Muscle of leg (tissue), 11 donors: ENCODE results near the gene DCC. TPM values are rescaled to one million over a fixed set of nuclear protein-coding genes. Genes with fewer than 3 reads are reported as not detected.

Experiments used
- DNase-seq: peaks from one replicate; pipeline ENCODE4 v3.0.0; 2013
- H3K27ac ChIP-seq: one replicate; pipeline ENCODE4 v1.5.1; 2013; ENCODE audit warnings: mild to moderate bottlenecking, low read length, control low read depth
- H3K27me3 ChIP-seq: one replicate; pipeline ENCODE4 v1.6.1; 2013; ENCODE audit warnings: low read length; ENCODE audit not compliant: control insufficient read depth, insufficient read depth
- H3K36me3 ChIP-seq: one replicate; pipeline ENCODE4 v1.6.1; 2013; ENCODE audit warnings: low read length; ENCODE audit not compliant: control insufficient read depth, insufficient read depth
- H3K4me1 ChIP-seq: one replicate; pipeline ENCODE4 v1.6.1; 2013; ENCODE audit warnings: low read length; ENCODE audit not compliant: control insufficient read depth, insufficient read depth
- H3K4me3 ChIP-seq: one replicate; pipeline ENCODE4 v1.5.1; 2013; ENCODE audit warnings: low read length, control low read depth
- H3K9me3 ChIP-seq: replicated peaks from 2 replicates; pipeline ENCODE4 v1.6.1; 2013; ENCODE audit warnings: low read depth, low read length; ENCODE audit not compliant: control insufficient read depth
- WGBS: methylation state at CpG from one replicate; pipeline ENCODE4 v1.1.5; 2013; ENCODE audit warnings: missing lambda C conversion rate; ENCODE audit not compliant: insufficient coverage; 5-methylcytosine and 5-hydroxymethylcytosine counted together
- polyA plus RNA-seq, 8 donors: library from polyadenylated mRNA; unstranded; fragments of 120-200 nt; gene quantifications; one replicate each; pipeline versions ENCODE4 v1.2.1 to v1.2.3, GENCODE V29; 2013; ENCODE audit warnings: inconsistent platforms in 1 of 8, low replicate concordance in 1 of 8; ENCODE audit not compliant: insufficient read length in 8 of 8, insufficient read depth in 1 of 8
- total RNA-seq: library from RNA; stranded (reverse); fragments of 120-200 nt; gene quantifications from one replicate; pipeline ENCODE4 v1.2.4, GENCODE V29; 2013

The DCC gene
- total and polyA plus RNA-seq, 9 donors: 0.06 to 0.46 (median 0.13) TPM

- no peak overlapping the region for H3K4me3 ChIP-seq
- H3K27ac ChIP-seq: no peak overlapping the region
- H3K36me3 ChIP-seq: no peaks in the 10 kb centered on the region
- H3K9me3 ChIP-seq: peaks cover 8% of the 10 kb centered on the region
- no peaks in the 10 kb centered on the region for H3K27me3 ChIP-seq
- WGBS: no CpG with 5 or more reads among the region's 1 CpG
- DNase-seq: no peak
- H3K4me1 ChIP-seq: no peaks in the 10 kb centered on the region
Observed at GRCh38 chr18:52813635-52814416, 473.8 kb downstream of the DCC start.

GRCh38 chr18:52815651-52816050 lies 475.7 kb downstream of the DCC start:
- Histone ChIP-seq H3K9me3 (peaks cover 6% of the 10 kb centered on the region), H3K4me3 (no peak overlapping the region), H3K36me3 (no peaks in the 10 kb centered on the region), H3K27me3 (no peaks in the 10 kb centered on the region), H3K4me1 (no peaks in the 10 kb centered on the region), H3K27ac (no peak overlapping the region)
- DNase-seq: no peak
- no CpG with 5 or more reads among the region's 2 CpGs for WGBS

- Histone ChIP-seq H3K4me1 (no peaks in the 10 kb centered on the region), H3K27me3 (no peaks in the 10 kb centered on the region), H3K27ac (no peak overlapping the region), H3K4me3 (no peak overlapping the region), H3K9me3 (peaks cover 4% of the 10 kb centered on the region), H3K36me3 (no peaks in the 10 kb centered on the region)
- no peak for DNase-seq
- WGBS: 75% methylated on average over 2 of the region's 4 CpGs
Observed at GRCh38 chr18:52816121-52816520, 476.1 kb downstream of the DCC start.

DNA sequence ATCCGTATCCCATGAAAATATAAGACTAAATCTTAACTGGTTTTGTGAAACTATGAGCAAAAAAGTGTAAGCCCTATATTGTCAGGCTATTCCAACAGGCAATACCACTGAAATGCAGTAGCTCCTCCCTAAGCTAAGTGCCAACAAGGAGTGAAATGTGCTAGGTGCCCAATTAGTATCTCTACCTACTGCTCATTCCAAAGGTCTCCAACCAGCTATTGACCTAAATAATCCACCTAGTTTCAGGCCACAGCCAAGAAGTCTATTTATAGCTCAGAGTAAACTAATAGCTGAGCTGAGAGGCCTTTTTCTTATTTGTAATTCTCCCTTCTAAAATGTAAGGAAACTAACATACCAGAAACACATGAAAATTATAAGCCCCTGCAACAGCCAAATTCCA lies 482.2 kb downstream of the DCC start:
- no peak for DNase-seq
- no peaks in the 10 kb centered on the region for H3K27me3 ChIP-seq
- no peaks in the 10 kb centered on the region for H3K4me1 ChIP-seq
- H3K36me3 ChIP-seq: no peaks in the 10 kb centered on the region
- WGBS: no CpG with 5 or more reads among the region's 1 CpG
- H3K27ac ChIP-seq: no peak overlapping the region
- H3K4me3 ChIP-seq: no peak overlapping the region
- peaks cover 4% of the 10 kb centered on the region for H3K9me3 ChIP-seq

- Histone ChIP-seq H3K9me3 (peaks cover 4% of the 10 kb centered on the region), H3K4me3 (no peak overlapping the region), H3K36me3 (no peaks in the 10 kb centered on the region), H3K27me3 (no peaks in the 10 kb centered on the region), H3K27ac (no peak overlapping the region), H3K4me1 (no peaks in the 10 kb centered on the region)
- peak; percentile 53 for DNase-seq
- no CpG with 5 or more reads among the region's 3 CpGs for WGBS
Observed at GRCh38 chr18:52824126-52824525, 484.1 kb downstream of the DCC start.

DNA sequence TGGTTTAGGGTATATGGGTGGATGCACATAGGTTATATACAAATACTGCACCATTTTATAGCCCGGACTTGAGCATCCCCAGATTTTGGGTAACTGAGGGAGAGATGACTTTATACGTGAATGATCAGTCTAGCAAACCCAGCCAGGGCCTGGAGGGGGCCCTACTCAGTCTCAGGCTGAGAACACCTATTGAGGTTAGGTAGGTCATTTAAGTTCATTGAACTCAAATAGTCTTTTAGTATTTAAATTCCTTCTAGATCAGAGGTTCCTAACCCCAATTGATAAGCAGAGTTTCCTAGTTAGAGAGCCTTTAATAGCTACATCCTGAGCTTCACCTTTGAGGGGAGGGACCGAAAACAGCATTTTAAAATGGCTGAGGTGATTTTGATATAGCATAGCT lies 487.0 kb downstream of the DCC start:
- no peaks in the 10 kb centered on the region for H3K4me1 ChIP-seq

DNA sequence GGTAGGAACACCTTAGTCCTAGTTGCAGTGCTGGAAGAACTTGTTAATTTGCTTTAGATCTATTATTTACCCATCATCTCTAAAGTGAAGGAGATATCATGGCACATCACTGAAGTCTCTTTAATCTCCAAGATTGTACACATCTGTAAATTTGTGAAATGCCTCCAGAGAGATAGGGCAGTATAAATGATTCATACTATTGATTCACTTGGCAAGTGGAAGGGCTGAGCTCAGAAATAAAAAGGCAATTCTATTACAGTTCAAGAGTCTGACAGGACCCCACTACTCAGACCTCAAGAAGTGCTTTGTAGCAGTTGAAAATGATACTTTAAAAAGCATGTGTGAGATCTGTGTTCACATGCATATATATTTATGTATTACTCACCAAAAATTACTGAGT lies 489.3 kb downstream of the DCC start:
- Histone ChIP-seq H3K9me3 (peaks cover 2% of the 10 kb centered on the region), H3K36me3 (no peaks in the 10 kb centered on the region), H3K27ac (no peak overlapping the region), H3K27me3 (no peaks in the 10 kb centered on the region), H3K4me3 (no peak overlapping the region), H3K4me1 (no peaks in the 10 kb centered on the region)
- no peak for DNase-seq

More for the DNA sequence above, 487.0 kb downstream of the DCC start:
- no peak for DNase-seq
- H3K4me3 ChIP-seq: no peak overlapping the region
- no peaks in the 10 kb centered on the region for H3K27me3 ChIP-seq
- no peaks in the 10 kb centered on the region for H3K36me3 ChIP-seq
- no CpG with 5 or more reads among the region's 3 CpGs for WGBS
- no peak overlapping the region for H3K27ac ChIP-seq
- peaks cover 2% of the 10 kb centered on the region for H3K9me3 ChIP-seq

DNA sequence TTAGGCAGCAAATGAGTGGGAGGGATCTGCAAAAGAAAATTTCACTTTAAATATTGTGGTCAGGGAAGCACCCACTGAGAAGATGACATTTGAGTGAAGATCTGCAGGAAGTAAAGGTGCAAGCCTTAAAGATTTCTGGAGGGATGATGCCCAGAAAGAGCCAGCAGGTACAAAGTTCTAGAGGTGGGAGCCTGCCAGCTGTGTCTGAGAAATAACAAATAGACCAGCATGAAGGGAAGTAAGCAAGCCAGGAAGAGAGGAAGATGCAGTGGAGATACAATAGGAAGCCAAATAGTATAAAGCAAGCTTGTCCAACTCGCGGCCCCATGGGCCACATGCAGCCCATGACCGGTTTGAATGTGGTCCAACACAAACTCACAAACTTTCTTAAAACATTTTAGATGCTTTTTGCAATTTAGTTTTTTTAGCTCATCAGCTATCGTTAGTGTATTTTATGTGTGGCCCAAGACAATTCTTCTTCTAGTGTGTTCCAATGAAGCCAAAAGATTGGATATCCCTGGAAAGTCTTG lies 489.9 kb downstream of the DCC start:
- peak; percentile 62 for DNase-seq
- WGBS: no CpG with 5 or more reads among the region's 4 CpGs

DNA sequence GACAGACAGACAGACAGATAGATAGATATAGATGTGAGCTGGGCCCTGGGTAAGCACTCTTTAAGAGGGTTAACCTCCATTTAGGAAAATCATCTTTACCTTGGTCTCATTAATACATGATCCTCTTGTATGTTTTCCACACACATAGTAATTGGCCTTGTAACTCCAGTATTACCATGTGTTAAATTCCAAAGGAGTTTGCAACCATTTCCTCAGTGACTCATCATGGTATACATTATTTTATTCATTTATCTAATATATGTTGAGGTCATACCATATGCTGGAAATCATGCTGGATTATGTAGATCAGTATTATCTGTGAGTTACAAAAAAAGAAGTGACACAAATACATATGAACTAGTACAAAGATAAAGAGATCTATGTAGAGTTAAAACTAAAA lies 504.3 kb downstream of the DCC start:
- H3K36me3 ChIP-seq: no peaks in the 10 kb centered on the region
- H3K27ac ChIP-seq: no peak overlapping the region
- no peaks in the 10 kb centered on the region for H3K27me3 ChIP-seq
- no peak for DNase-seq
- H3K4me3 ChIP-seq: no peak overlapping the region
- no peaks in the 10 kb centered on the region for H3K4me1 ChIP-seq
- H3K9me3 ChIP-seq: no peaks in the 10 kb centered on the region

More for the DNA sequence above, 489.9 kb downstream of the DCC start:
- Histone ChIP-seq H3K4me1 (no peaks in the 10 kb centered on the region), H3K9me3 (peaks cover 2% of the 10 kb centered on the region), H3K4me3 (no peak overlapping the region), H3K36me3 (no peaks in the 10 kb centered on the region), H3K27me3 (no peaks in the 10 kb centered on the region), H3K27ac (no peak overlapping the region)

DNA sequence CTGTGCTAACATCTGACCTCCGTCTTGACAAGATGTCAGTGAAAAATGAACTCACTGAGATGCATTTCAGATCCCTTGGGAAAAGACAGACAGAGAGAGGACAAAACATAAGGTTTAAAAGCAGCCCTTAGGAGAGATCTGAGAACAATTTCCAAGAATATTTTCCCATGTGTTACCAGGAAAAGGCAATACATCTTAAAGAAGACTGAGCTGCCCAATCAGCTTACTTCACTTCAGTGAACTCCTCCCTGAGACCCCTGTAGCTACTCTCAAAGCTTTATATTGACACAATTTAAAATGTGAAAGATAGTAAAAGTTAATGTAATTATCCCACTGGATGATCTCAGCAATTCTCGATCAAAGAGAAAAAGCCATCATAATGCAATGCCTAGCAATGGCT lies 505.0 kb downstream of the DCC start:
- H3K4me3 ChIP-seq: no peak overlapping the region
- H3K9me3 ChIP-seq: no peaks in the 10 kb centered on the region
- no peak overlapping the region for H3K27ac ChIP-seq
- H3K4me1 ChIP-seq: no peaks in the 10 kb centered on the region
- DNase-seq: no peak
- no CpG with 5 or more reads among the region's 2 CpGs for WGBS
- no peaks in the 10 kb centered on the region for H3K36me3 ChIP-seq
- H3K27me3 ChIP-seq: no peaks in the 10 kb centered on the region
